RPMI7951 (cell line): Measurements from ENCODE around the gene LIMS2. TPM values are rescaled to one million over a fixed set of nuclear protein-coding genes. Genes with fewer than 3 reads are reported as not detected.
A peak's percentile ranks its signal among the peaks of the same experiment; 100 is the strongest.

Experiments
- DNase-seq: peaks from one replicate; pipeline ENCODE4 v3.0.0-alpha.2; 2012; ENCODE audit warnings: low read depth
- total RNA-seq: library from RNA; depleted of rRNA; stranded (reverse); fragments of >200 nt; shearing (Covaris generic); gene quantifications from 2 replicates; pipeline ENCODE4 v1.2.3, GENCODE V29; 2014

Gene LIMS2
- total RNA-seq, 1 experiment from 2014 or later, result 3.8 TPM

DNA sequence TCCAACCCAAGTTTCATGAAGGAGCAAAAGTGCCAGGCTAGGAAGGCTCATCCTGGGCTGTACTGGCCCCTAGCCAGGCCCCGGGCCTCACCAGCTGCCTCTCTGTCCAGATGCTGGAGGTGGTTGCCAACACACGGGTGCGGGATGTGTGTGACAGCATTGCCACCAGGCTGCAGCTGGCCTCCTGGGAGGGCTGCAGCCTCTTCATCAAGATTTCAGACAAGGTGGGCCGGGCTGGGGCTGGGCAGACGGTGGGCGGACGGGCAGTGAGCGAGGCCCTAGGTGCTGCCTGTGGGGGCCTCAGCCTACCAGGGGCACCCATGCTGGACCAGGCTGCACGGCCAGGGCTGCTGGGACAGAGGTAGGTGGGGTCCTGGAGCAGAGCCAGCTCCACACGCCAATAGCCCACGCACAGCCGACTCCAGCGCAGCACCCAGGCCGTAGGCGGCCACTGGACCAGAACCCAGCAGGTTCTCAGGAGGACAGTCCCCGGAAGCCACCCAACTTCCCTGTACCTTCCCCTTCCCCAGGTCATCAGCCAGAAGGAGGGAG lies 41.2 kb downstream of the LIMS2 start:
- peak; percentile 69 for DNase-seq

DNA sequence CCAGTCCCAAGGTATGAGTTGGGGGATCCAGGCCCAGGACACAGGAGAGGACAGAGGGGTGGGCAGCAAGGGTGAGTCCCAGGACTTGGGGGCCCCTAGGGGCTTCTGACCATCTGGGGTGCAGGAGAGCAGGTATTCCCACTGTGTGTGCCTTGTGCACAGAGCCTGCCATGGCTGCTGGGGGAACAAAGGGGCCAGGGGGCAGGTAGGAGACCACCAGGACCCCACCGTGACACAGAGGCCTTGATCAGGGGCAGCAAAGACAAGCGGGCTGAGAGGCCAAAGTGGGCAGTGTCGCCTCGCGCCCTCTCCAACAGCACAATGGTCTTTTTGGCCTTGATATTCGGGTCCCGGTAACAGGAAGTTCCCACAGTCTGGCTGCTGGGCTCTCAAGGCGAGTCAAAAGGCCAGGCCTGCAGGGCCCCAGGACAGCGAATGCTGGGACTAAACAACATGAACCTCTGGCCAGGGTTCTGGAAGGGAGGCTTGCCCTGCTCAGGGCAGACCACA lies 41.7 kb downstream of the LIMS2 start:
- DNase-seq, result no peak

DNA sequence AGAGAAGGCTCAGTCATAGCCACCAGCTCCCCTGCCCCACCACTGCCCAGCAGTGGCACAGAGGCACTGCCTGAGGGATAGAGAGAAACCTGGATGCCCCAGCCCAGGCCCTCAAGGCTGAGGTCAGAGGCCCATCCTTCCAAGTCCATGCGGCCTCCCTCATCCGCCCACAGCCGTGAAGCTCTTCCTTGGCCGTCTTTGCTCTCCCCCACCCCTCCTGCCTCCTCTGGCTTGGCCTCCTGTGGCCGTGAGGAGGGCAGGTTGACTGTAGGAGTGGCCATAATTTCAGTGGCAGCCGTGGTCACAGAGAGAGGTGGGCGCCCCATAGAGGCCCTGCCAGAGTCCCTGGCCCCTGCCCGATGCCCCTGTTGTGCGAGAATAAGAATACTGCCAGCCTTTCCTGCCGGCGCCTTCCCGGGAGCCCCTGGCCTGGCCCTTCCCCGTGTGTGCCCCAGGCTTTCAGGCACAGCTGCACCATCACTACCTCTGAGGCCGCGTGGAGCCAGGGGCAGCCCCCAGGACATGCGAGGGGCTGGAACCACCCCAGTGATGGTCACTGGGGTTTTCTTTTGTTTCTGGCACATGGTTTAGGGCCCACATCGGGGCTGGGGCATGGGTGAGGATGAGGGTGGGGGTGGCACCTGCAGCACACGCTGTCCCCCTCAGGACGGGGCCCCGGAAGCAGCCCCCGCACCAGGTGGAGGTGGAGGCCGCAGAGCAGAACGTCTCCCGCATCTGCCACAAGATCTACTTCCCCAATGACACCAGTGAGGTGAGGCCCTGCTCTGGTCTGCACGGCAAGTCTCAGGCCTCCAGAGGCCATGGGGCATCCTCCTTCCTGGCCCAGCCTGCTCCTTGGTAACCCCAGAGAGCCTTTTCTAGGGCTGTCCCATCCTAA lies 42.5 kb downstream of the LIMS2 start:
- no peak for DNase-seq

DNA sequence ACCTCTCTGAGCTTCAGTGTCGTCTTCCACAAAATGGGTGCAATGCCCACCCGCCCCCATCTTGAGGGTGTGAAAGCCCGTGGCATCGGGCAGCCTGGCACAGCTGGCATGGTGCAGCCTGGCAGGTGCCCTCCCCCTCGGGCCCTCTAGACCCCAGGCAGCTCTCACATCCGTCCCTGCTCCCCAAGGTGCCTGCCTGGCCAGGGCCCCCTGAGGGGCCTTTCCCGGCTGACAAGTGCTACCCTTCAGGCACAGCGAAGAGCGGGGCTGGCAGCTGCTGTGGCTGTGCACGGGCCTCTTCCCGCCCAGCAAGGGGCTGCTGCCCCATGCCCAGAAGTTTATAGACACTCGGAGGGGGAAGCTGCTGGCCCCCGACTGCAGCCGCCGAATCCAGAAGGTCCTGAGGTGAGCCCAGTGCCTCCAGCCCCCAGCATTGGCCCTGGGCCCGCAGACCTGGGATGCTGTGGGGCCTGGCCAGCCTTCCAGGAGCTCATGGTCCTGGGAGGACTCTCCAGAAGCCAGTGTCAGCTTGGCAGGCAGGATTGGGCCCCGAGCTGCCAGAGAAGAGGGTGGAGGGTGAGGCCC lies 43.2 kb downstream of the LIMS2 start:
- DNase-seq, result no peak

DNA sequence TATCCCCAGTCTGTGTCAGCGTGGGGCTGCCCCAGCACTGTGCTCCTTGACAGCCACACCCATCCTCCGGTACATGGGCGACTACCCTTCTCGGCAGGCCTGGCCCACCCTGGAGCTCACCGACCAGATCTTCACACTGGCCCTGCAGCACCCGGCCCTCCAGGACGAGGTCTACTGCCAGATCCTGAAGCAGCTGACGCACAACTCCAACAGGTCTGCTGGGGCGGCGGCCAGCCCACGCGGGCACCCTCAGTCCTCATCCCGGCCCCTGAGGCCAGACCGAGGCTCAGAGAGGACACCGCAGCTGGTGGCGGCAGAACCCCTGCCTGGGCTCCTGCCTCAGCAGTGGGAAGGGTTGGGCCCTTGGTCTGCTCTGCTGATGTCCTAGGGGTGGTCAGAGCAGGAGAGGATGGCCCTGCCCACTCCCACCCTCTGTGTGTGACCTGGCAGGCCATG lies 43.8 kb downstream of the LIMS2 start:
- no peak for DNase-seq

DNA sequence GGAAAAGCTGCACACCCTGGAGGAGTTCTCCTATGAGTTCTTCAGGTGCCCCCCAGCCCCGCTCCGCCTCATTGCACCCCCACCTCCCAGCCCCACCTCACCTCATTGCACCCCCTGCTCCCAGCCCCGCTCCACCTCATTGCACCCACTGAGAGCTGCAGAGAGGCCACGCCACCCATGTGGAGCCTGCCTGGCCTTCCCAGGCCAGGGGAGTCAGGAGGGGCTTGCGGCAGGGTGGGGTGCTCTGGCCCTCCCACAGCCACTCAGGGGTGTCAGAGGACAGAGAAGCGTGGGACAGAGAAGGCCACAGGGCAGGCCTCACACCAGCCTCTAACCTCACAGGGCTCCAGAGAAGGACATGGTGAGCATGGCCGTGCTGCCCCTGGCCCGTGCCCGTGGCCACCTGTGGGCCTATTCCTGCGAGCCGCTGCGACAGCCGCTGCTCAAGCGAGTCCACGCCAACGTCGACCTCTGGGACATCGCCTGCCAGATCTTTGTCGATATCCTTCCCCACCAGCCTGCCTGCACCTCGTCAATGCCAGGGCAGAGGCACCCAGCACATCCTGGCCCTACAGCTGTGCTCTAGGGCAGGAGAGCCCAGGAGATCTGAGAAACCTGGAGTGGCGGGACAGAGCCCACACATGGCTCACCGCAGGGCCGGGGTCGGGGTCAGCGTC lies 44.3 kb downstream of the LIMS2 start:
- DNase-seq, result no peak

DNA sequence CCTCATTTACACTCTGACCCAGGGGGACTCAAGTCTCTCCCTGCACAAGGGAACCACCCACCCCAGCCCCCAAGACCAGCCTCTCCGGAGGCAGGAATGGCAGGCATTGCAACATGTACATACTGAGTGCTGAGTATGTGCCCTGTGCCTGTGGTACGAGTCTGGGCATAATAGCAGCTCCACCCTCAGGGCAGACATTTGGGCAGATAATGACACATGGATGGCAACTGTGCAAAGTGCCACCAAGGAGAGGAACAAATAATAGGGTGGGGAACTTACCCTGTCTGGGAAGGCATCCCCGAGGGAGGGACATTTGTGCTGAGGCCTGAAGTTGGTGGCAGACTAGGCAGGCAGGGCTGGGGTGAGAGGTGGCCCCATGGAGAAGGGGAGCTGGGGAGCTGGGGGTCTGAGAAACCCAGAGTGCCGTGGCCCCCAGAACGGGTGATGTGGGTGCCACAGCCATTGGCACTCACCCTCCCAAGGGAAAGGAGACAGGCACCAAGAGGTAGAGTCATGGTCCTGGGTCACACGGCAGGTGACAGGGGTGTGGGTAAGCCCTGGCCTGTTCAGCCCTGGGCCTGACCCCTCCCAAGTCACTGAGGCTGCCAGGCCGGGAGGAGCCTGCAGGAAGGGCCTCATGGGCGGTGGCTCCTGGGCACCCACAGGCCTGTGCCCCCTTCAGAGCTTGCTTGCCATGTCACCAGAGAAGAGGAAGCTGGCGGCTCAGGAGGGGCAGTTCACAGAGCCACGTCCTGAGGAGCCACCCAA lies 45.0 kb downstream of the LIMS2 start:
- no peak for DNase-seq

DNA sequence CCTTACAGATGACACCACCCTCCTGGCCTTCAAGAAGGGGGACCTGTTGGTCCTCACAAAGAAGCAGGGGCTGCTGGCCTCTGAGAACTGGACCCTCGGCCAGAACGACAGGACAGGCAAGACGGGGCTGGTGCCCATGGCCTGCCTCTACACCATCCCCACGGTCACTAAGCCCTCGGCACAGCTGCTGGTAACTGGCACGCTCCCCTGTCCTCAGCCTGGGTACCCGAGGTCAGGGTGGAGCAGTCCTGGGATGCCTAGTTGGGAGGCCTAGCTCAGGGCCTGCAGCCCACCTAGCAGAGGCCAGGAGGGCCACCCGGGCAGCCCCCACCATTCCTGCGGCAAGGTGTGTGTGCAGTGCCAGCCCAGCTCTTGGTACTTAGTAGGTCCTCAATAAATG lies 45.7 kb downstream of the LIMS2 start:
- DNase-seq, result no peak

DNA sequence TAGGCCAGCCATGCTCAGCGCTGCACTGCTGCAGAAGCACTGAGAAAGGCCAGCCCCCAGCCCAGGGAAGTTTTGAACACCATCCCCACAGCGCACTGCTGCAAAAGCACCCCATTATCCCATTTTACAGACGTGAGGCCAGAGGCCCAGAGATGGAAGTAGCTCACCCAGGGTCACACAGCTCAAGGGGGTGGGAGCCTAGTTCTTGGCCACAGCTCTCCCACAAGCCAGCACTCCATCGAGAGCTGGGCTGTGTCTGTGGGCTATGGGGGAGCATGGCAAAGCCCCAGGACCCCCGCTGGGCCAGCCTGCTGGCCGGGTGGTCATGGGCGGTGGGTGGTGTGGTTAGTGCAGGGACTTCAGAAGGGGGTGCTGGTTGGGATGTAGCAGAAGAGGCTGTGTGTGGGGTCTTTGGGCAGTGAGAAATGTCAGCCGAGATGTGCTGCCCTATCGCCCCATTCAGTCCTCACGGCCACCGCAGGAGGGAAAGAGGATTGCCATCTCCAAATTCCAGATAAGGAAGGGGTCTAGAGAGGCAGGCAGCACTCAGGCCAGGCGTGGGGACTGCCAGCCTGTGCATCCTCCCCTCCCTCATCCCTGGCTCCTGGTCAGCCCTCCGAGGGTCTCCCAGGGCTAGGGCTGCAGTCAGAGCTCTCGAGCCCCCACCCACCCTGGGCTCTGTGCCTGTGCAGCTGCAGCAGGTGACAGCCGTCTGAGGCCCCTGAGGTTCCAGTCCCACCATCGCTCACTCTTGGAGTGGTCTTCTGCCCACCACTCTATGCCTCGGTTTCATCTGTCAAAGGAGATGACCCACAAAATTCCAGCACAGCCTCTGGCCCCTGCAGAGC lies 46.3 kb downstream of the LIMS2 start:
- no peak for DNase-seq

DNA sequence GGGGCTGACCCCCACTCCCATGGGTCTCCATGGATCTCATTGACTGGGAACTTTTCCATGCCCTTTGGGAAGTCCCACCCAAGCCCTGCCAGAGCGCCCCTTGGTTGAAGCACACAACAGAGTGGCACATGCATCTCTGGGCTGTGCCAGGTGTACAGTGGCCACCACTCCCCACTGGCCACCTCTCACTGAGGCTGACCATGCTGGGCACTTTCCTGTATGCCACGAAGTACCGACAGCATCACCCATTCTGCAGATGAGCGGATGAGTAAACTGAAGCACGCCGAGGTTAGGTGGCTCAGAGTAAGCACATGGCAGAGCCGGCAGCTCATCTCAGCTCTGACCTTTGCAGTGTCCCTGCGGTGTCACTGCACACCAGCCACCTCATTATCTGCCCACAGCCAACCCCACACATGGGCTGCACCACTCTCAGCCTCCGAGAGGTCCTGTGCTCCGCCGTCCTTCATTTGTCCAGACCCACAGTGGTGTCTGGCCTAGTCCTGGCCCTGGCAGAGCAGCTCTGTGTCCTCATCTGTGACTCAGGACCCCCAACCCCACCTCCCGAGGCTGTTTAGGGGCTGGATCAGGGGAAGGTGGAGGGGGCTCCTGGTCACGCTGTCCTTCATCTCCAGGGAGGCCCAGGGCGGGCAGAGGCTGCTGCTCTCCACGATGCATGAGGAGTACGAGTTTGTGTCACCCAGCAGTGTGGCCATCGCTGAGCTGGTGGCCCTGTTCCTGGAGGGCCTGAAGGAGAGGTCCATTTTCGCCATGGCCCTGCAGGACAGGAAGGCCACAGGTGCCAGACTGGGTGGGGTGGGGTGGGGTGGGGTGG lies 47.4 kb downstream of the LIMS2 start:
- DNase-seq, result no peak

DNA sequence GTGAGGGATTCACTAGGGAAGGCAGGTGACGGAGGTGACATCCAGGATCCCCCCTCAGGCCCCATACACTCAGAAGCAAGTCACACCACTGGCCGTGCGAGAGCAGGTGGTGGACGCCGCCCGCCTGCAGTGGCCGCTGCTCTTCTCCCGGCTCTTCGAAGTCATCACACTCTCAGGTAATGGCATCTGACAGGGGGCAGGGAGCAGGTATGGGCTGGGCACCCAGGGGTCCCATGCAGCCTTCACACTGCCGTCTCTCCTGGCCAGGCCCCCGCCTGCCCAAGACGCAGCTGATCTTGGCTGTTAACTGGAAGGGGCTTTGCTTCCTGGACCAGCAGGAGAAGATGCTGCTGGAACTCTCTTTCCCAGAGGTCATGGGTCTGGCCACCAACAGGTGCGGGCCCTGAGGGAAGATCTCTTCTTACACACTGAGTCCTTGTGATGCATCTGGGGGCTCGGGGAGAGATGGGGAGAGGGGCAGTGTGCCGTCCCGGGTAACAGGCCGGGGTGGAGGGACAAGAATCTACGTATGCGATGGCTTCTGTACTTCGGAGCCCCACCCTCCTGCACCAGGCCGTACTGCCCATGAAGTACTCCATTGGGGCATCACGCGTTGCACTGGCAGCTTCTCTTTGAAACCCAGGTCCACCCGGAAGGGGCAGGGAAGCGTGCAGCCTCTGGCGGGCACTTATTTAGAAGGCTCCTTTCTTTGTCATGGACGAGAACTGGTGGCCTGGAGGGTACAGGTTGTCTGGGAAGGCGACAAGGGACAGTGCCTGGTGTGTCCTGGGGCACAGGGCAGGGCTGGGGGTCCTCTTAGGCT lies 48.2 kb downstream of the LIMS2 start:
- DNase-seq, result no peak

DNA sequence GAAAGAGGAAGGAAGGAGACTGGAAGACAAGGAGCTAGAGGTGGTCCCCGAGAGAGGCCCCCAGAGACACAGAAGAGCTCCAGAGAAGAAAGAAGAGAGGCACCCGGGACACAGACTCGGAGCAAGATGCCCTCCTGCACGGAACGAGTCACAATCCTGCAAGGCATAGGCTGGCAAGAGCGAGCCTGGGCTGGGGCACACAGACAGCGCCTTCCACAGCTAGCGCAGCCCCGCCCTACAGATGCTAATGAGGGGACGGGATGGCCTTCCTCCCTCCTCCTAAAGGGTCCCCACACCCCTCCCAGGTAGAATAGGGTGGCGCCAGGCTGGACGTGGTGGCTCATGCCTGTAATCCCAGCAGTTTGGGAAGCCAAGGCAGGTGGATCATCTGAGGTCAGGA lies 49.2 kb downstream of the LIMS2 start:
- DNase-seq, result no peak

DNA sequence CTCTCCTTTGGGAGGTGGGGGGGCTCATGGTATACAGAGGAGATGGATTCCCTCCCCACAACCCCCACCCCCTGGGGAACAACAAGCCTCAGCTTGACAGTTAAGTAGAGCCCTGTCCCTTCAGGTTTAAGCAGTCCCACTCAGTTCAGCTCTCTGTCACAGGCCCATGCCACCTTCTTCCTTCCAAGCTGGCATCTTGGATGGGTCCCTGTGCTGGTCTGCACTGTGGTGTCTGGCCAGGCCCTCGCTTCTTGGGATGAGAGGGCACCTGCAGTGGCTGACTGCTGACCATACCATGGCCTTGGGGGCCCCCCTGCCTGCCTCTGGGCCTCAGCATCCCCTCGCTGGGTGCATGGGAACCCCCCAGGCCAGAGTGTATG lies 49.8 kb downstream of the LIMS2 start:
- DNase-seq, result no peak

DNA sequence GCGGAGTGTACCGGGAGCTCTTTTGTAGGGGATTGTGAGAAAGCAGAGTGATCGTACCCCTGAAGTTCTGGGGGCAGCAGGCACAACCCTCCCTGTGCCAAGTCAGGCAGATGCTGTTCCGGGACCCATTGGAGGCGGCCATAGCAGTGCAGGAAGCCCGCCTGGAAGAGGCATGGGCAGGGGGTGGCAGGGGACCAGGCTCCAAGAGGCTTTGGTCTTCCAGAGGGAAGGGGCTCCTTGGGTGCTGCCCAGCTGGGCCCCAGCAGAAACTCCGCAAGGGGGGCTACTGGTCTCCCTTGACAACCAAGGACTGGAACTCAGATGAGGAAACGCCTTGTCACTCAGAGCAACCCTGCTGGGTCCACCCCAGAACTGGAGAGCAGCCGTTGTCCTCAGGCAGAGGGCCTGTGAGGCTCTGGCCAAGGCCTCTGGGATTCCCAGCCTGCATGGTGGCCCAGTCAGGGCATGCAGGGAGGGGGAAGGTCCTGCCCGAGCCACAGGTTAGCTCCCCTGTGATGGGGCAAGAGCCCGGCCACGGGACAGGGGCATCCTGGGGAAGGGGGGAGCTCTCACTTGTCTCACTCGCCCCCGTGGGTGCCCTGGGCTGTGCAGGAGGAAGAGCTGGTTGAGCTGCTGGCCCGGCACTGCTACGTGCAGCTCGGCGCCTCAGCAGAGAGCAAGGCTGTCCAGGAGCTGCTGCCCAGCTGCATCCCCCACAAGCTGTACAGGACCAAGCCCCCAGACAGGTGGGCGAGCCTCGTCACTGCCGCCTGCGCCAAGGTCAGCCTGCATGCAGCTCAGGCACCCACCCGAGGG lies 50.4 kb downstream of the LIMS2 start:
- DNase-seq, result no peak

DNA sequence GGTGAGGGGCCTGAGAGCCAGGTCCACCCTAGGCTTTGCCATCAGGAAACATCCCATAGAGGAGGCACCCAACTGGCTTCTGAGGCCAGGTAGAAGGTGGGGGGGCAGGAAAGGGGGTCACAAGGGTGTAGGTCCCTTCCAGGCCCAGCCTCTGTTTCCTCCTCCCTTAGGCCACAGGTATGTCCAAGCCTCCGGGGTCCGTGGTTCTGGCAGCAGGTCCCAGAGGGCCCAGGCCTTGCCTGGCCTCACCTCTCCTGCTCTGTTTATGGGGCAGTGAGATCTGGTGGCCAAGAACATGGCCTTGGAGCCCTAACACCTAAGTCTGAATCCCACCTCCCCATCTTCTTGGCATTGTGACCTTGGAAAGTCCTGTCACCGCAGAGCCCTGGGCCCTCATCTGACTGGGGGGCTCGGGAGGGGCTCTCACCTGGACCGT lies 51.0 kb downstream of the LIMS2 start:
- DNase-seq, result no peak

DNA sequence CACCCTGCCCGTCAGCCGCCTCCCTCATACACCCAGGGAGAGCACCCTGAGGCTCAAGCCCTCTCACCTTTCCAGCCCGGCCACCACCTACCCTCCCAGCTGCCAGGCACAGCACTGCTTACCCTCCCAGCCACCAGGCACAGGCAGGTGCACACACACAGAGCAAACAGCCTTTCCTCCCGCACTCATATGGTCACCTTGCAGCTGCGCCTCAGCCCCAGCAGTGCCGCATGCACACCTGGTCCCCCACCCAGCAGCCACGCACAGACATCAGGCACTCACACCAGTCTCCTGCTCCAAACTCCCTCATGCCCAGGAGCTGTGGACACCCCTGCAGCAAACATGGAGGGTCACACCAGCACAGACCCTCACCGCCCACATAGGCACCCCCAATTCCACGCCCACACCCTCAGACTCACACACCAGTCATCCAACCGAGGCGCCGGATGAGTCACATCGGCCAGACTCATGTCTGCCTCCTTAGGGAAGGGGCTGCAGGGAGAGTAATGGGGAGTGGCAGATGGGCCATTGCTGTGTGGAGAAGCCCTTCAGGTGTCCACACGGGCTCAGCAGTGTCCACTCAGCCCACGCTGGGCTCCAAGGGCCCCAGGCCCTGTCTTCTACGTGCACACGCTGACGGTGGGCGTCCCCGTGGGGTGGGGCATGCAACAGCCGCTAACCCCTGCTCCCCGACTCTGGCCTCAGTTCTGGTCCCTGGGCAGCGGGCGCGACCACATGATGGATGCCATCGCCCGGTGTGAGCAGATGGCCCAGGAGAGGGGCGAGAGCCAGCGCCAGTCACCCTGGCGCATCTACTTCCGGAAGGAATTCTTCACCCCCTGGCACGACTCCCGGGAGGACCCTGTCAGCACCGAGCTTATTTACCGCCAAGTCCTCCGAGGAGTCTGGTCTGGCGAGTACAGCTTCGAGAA lies 51.7 kb downstream of the LIMS2 start:
- DNase-seq, result peak; percentile 75
